Coronary artery (tissue), 2 donors: ENCODE results near the gene ADAMTS5.

Source experiments
- DNase-seq: peaks from one replicate; pipeline ENCODE4 v3.0.0-alpha.2; 2017; ENCODE audit warnings: low spot score
- H3K27ac ChIP-seq, 2 donors: fragments of 200-600 bp; sonication (generic); one replicate each; pipeline ENCODE4 v1.5.1; 2016 to 2019
- H3K4me3 ChIP-seq: fragments of 200-600 bp; sonication (generic); 2 replicates; pipeline ENCODE4 v1.5.1; 2016; ENCODE audit warnings: mild to moderate bottlenecking, moderate library complexity
- CTCF ChIP-seq: fragments of 200-600 bp; sonication (generic); IDR thresholded peaks from one replicate; pipeline ENCODE4 v1.5.1; 2019; ENCODE audit warnings: antibody characterized with exemption

The ADAMTS5 gene

GRCh38 chr21:26874347-26874746, 92.5 kb downstream of the ADAMTS5 start:
- Histone ChIP-seq H3K4me3 (no peak overlapping the region), H3K27ac (no peak overlapping the region)
- DNase-seq: no peak
- no peak for TF ChIP-seq CTCF
